ENCODE measurements around the gene SARDH. TPM values are rescaled to one million over a fixed set of nuclear protein-coding genes. Genes with fewer than 3 reads are reported as not detected.
"Not testable (repeated sequence)": the region's sequence is repeated elsewhere in the genome, so short reads cannot be mapped to it uniquely, and the experiment has no call there.

SARDH gene
- total and polyA plus RNA-seq, 9 donors, result 4.9 to 7.1 (median 5.7) TPM

DNA sequence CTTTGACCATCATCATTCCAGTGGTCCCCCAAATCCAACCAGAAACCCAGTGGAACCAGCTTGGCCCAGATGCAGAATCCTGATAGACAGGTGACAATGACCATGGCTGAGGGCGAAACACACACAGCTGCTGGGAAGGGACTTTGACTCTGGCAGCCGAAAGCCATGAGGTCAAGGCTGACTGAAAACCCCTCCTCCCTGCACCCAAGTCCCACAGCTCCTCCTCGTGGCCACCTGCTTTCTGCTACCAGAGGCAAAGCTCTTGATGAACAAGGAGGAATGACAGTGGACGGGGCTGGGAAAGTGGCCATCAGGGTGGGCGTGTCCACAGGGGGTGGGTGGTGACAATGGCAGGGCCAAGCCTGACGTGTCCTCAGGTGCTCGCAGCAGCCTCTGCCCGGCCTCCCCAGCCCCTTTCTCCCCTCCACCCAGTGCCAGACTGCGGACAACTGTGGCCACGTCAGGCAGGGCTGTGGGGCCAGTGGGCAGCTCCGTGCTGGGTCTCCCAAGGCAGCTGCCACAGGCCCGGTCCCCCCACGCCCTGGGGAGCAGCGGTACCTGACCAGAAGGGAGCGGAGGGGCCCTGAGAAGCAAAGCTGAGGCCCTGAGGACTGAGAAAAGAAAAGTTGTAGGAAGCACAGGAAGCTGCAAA, 30.8 kb upstream of the SARDH start:
- Histone ChIP-seq H3K27me3 (ENCODE audit: control insufficient read depth, insufficient read depth, low read length) (no peaks in the 10 kb centered on the region), H3K9me3 (replicated peaks; ENCODE audit: control insufficient read depth, low read depth, low read length) (peaks cover 14% of the 10 kb centered on the region), H3K4me3 (ENCODE audit: low read length) (no peak overlapping the region), H3K27ac (ENCODE audit: low read length) (no peak overlapping the region), H3K36me3 (ENCODE audit: control insufficient read depth, insufficient read depth, low read length) (peaks cover 43% of the 10 kb centered on the region), H3K4me1 (ENCODE audit: control insufficient read depth, insufficient read depth, low read length) (no peaks in the 10 kb centered on the region)
- 95% methylated on average over 7 of the region's 15 CpGs for WGBS (ENCODE audit: insufficient coverage)
- no peak for DNase-seq

DNA sequence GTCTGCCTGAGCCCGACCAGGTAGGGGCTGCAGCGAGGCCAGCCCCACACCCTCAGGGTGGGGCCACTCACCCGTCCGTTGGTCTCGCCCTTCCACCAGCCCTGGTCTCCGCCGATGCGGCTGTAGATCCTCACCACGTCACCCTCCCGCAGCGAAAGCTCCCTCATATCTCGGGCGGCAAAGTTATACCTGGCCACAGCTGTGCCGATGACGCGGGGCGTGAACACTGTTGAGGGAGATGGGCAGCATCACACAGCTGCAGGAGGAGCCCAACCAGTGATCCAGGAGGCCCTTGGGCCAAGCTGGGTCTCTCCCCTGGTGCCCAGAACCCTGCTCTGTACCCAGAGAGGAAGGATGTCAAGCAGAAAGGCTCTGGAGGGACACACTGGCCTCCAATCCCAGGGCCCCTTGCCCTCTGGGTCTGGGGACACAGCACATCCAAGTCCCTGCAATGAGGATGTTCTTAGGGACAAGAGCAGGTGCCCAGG, 30.3 kb upstream of the SARDH start:
- Histone ChIP-seq H3K9me3 (replicated peaks; ENCODE audit: control insufficient read depth, low read depth, low read length) (peaks cover 12% of the 10 kb centered on the region), H3K4me1 (ENCODE audit: control insufficient read depth, insufficient read depth, low read length) (no peaks in the 10 kb centered on the region), H3K27me3 (ENCODE audit: control insufficient read depth, insufficient read depth, low read length) (no peaks in the 10 kb centered on the region), H3K36me3 (ENCODE audit: control insufficient read depth, insufficient read depth, low read length) (peaks cover 45% of the 10 kb centered on the region), H3K27ac (ENCODE audit: low read length) (no peak overlapping the region), H3K4me3 (ENCODE audit: low read length) (no peak overlapping the region)
- DNase-seq, result no peak
- 95% methylated on average over 15 of the region's 17 CpGs for WGBS (ENCODE audit: insufficient coverage)

DNA sequence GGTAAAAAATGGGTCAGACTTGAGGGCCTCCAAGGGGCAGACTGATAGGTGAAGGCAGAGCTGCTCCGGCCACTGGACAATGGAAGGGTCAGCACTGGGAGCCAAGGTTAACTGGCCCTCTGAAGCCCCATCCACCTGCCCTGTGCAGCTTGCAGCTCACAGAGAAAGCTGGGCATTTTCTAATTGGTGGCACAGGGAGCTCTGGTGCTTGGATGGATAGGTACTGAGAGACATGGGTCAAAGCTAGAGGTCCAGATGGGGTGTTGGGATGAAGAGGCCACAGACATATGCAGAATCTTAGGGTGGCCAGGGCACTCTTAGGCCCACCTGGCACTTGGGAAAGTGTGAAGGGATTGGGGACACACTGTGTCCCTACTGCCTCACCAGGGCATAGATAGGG, 29.5 kb upstream of the SARDH start:
- WGBS (ENCODE audit: insufficient coverage), result 90% methylated on average over 1 of the region's 1 CpG
- Histone ChIP-seq H3K4me3 (ENCODE audit: low read length) (no peak overlapping the region), H3K27ac (ENCODE audit: low read length) (no peak overlapping the region), H3K9me3 (replicated peaks; ENCODE audit: control insufficient read depth, low read depth, low read length) (peaks cover 12% of the 10 kb centered on the region), H3K36me3 (ENCODE audit: control insufficient read depth, insufficient read depth, low read length) (peaks cover 53% of the 10 kb centered on the region), H3K4me1 (ENCODE audit: control insufficient read depth, insufficient read depth, low read length) (no peaks in the 10 kb centered on the region), H3K27me3 (ENCODE audit: control insufficient read depth, insufficient read depth, low read length) (no peaks in the 10 kb centered on the region)
- no peak for DNase-seq

DNA sequence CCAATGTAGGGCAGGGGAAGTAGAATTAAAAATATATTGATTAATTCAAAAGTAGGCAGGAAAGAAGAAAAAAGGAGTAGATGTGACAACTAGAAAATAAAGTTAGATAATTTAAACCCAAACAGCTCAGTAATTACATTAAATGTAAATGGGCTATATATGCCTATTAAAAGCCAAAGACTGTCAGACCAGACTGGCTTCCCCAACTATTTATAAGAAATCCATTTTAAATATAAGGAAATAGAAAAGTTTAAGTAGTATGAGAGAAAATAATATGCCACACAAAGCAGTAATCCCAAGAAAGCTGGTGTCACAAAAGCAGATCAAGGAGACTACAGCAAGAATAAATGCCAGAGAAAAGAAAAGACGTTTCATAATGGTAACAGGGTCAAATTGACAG, 28.9 kb upstream of the SARDH start:
- Histone ChIP-seq H3K27ac (ENCODE audit: low read length) (no peak overlapping the region), H3K27me3 (ENCODE audit: control insufficient read depth, insufficient read depth, low read length) (no peaks in the 10 kb centered on the region), H3K4me1 (ENCODE audit: control insufficient read depth, insufficient read depth, low read length) (no peaks in the 10 kb centered on the region), H3K9me3 (replicated peaks; ENCODE audit: control insufficient read depth, low read depth, low read length) (peaks cover 12% of the 10 kb centered on the region), H3K4me3 (ENCODE audit: low read length) (no peak overlapping the region), H3K36me3 (ENCODE audit: control insufficient read depth, insufficient read depth, low read length) (peaks cover 51% of the 10 kb centered on the region)
- DNase-seq, result no peak
- WGBS (ENCODE audit: insufficient coverage), result no CpG with 5 or more reads among the region's 1 CpG

DNA sequence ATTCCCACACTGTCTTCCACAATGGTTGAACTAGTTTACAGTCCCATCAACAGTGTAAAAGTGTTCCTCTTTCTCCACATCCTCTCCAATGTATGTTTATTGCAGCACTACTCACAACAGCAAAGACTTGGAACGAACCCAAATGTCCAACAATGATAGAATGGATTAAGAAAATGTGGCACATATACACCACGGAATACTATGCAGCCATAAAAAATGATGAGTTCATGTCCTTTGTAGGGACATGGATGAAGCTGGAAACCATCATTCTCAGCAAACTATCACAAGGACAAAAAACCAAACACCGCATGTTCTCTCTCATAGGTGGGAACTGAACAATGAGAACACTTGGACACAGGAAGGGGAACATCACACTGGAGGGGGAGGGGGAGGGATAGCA, 28.1 kb upstream of the SARDH start:
- H3K4me1 ChIP-seq (ENCODE audit: control insufficient read depth, insufficient read depth, low read length); DNase-seq; H3K4me3 ChIP-seq (ENCODE audit: low read length); H3K27me3 ChIP-seq (ENCODE audit: control insufficient read depth, insufficient read depth, low read length); H3K27ac ChIP-seq (ENCODE audit: low read length): not testable (repeated sequence)
- no CpG with 5 or more reads among the region's 3 CpGs for WGBS (ENCODE audit: insufficient coverage)
- Histone ChIP-seq H3K36me3 (ENCODE audit: control insufficient read depth, insufficient read depth, low read length) (peaks cover 53% of the 10 kb centered on the region), H3K9me3 (replicated peaks; ENCODE audit: control insufficient read depth, low read depth, low read length) (peaks cover 12% of the 10 kb centered on the region)

DNA sequence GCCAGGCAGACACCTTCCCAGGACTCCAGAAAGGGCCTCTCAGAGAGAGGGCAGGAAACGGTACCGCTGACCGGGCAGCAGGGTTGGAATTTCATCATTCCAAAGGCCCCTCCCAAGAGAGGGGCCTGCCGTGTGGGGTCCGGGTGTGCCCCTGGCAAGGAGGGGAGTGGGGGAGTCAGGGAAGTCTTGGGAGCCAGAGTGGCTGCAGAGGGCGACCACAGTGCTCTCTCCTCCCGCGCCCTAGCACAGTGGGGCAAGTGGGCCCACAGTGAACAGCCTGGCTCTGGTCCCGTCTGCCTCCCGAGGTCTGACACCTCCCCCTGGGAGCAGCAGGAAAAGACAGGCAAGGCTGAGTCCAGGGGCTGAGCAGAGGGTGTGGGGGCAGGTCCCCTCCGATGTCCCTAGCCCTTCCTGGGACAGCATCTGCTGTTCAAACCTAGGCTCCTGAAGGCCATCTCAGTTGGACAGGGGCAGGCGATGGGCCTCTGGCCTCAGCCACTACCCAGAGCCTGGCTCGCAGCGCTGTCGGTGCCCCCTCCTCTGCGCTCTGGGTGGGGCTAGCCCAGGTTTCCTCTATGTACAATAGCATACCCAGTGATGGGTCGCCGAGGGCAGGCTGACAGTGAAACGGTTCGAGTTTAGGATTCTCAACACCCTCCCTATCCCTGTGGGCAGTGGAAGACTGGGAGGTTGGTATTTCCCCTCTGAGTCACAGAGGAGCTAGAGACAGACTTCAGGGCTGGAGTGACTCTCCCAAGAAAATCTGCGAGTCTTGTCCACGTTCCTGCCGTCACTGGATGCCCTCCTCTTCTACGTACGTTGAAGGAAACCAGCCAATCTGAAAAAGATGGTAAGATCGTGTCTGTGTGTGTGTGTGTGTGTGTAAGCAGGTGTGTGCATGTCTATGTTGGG, 25.4 kb upstream of the SARDH start:
- DNase-seq, result no peak
- Histone ChIP-seq H3K36me3 (ENCODE audit: control insufficient read depth, insufficient read depth, low read length) (peaks cover 36% of the 10 kb centered on the region), H3K27me3 (ENCODE audit: control insufficient read depth, insufficient read depth, low read length) (no peaks in the 10 kb centered on the region), H3K4me3 (ENCODE audit: low read length) (no peak overlapping the region), H3K27ac (ENCODE audit: low read length) (no peak overlapping the region), H3K9me3 (replicated peaks; ENCODE audit: control insufficient read depth, low read depth, low read length) (peaks cover 12% of the 10 kb centered on the region), H3K4me1 (ENCODE audit: control insufficient read depth, insufficient read depth, low read length) (no peaks in the 10 kb centered on the region)
- 76% methylated on average over 17 of the region's 26 CpGs for WGBS (ENCODE audit: insufficient coverage)

DNA sequence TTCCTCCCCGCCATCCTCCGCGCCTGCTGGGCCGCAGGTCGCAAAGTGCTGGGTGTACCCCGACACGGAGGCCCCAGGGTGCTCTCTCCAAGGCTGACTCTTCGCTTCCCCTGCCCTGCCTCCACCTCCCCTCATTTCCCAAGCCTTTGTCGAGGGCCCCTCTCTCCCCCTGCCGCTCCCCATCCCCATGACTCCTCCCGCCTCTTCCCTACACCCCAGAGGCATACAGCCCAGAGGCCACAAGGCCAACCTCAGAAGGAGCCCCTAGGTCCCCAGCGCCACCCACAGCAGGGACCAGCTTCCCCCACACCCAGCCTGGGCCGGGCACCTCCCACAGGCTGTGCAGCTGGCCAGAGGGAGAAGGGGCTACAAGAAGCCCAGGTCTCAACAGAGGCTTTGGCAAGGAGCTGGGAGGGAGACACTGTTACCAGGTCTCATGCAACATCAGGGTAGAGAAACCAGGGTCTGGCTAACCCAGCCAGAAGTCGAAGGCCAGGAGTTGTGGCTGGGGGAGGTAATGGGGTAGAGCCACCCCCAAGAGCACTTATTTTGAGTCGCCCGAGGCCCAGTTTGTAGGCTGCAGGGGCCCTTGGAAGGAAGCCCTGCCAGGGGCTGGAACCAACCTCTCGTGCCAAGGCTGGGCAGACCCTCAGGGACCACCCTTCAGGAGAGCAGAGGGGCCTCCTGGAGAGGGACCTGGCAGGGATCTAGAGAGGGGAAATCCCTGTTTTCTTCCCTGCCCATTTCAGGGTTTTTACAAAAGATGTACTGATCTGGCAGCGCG, 24.5 kb upstream of the SARDH start:
- no peak for DNase-seq
- Histone ChIP-seq H3K9me3 (replicated peaks; ENCODE audit: control insufficient read depth, low read depth, low read length) (peaks cover 7% of the 10 kb centered on the region), H3K36me3 (ENCODE audit: control insufficient read depth, insufficient read depth, low read length) (peaks cover 28% of the 10 kb centered on the region), H3K4me3 (ENCODE audit: low read length) (no peak overlapping the region), H3K27ac (ENCODE audit: low read length) (no peak overlapping the region), H3K4me1 (ENCODE audit: control insufficient read depth, insufficient read depth, low read length) (no peaks in the 10 kb centered on the region), H3K27me3 (ENCODE audit: control insufficient read depth, insufficient read depth, low read length) (no peaks in the 10 kb centered on the region)
- 82% methylated on average over 17 of the region's 19 CpGs for WGBS (ENCODE audit: insufficient coverage)

DNA sequence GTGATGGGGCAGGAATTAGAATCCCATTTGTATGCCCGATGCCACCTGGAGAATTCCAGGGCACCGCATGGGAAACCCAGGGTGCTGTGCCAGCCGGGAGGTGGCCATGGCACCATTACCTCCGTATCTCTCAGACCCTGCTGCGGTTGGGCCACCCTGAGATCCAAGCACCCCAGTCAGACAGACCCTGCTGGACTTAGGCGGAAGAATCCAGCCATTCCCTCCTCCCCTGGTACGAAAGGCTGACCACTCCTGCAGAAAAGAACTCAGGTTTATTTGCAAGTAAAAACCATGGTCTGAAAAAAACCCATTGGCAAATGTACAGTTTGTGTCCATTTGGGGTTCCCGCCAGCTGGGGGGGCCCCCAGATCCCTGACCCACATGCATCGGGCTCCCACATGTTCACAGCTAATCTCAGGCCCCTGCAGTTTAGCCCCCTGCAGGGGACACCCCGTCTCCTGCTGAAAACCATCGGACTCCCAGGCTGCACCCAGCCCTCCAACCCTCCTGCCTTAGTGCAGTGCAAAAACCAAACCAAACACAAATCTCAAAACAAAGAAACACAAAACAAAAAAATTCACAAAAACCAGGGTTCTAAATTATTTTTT, 23.6 kb upstream of the SARDH start:
- Histone ChIP-seq H3K9me3 (replicated peaks; ENCODE audit: control insufficient read depth, low read depth, low read length) (no peaks in the 10 kb centered on the region), H3K27me3 (ENCODE audit: control insufficient read depth, insufficient read depth, low read length) (no peaks in the 10 kb centered on the region), H3K27ac (ENCODE audit: low read length) (no peak overlapping the region), H3K36me3 (ENCODE audit: control insufficient read depth, insufficient read depth, low read length) (peaks cover 21% of the 10 kb centered on the region), H3K4me3 (ENCODE audit: low read length) (no peak overlapping the region), H3K4me1 (ENCODE audit: control insufficient read depth, insufficient read depth, low read length) (no peaks in the 10 kb centered on the region)
- DNase-seq, result no peak
- WGBS (ENCODE audit: insufficient coverage), result 90% methylated on average over 9 of the region's 11 CpGs

DNA sequence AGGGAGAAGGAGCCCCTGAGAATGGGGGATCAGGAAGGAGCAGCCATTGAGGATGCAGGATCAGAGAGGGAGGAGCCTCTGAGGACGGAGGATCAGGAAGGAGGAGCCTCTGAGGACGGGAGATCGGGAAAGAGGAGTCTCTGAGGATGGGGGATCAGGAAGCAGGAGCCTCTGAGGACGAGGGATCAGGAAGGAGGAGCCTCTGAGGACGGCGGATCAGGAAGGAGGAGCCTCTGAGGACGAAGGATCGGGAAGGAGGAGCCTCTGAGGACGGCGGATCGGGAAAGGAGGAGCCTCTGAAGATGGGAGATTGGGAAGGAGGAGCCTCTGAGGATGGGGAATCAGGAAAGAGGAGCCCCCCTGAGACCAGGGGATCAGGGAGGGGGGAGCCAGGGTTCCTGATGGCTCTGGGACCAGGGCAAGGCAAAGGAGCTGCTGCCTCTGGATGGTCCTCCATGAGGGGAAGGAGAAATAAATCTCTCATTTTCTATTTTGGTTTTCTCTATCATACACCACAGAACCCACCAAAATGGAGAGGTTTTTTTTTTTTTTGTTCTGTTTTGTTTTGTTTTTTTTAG, 22.6 kb upstream of the SARDH start:
- WGBS (ENCODE audit: insufficient coverage), result 74% methylated on average over 11 of the region's 11 CpGs
- DNase-seq, result no peak
- no peak overlapping the region for H3K4me3 ChIP-seq (ENCODE audit: low read length)

More for the DNA sequence above, 22.6 kb upstream of the SARDH start:
- H3K36me3 ChIP-seq (ENCODE audit: control insufficient read depth, insufficient read depth, low read length), result peaks cover 21% of the 10 kb centered on the region
- no peaks in the 10 kb centered on the region for H3K4me1 ChIP-seq (ENCODE audit: control insufficient read depth, insufficient read depth, low read length)
- H3K9me3 ChIP-seq (replicated peaks; ENCODE audit: control insufficient read depth, low read depth, low read length), result no peaks in the 10 kb centered on the region
- no peak overlapping the region for H3K27ac ChIP-seq (ENCODE audit: low read length)
- no peaks in the 10 kb centered on the region for H3K27me3 ChIP-seq (ENCODE audit: control insufficient read depth, insufficient read depth, low read length)
